IMR-90 (cell line): ENCODE data around the gene SNX33. TPM values are rescaled to one million over a fixed set of nuclear protein-coding genes. Genes with fewer than 3 reads are reported as not detected.

Source experiments
- ATAC-seq: fragments of 200-7000 bp; cut with Tn5 transposase; 2 replicates; pipeline ENCODE4 v1.9.1; 2020; ENCODE audit warnings: low read depth, mild to moderate bottlenecking, moderate library complexity
- BruUV-seq: library from RNA; stranded (reverse); fragments of 400-500 nt; replicated peaks from 2 replicates; lab custom pipeline; 2021; lab: Mats Ljungman, UMichigan
- CTCF ChIA-PET: fragments of 300-600 bp; formaldehyde crosslinking; extraction: SDS; loops from one replicate; lab custom pipeline; 2021; ENCODE audit warnings: antibody characterized with exemption; lab: Yijun Ruan, JAX
- POLR2A ChIA-PET: fragments of 300-600 bp; sonication (Branson Sonifier 250); formaldehyde crosslinking; loops from one replicate; lab custom pipeline; 2022; ENCODE audit warnings: antibody characterized with exemption; ENCODE audit not compliant: unreplicated experiment; lab: Charles Lee
- DNase-seq: peaks from one replicate; pipeline ENCODE4 v3.0.0; 2013
- H2AFZ ChIP-seq: replicated peaks from 2 replicates; pipeline ENCODE3; 2013; ENCODE audit warnings: low read length, mild to moderate bottlenecking; ENCODE audit not compliant: poor library complexity
- H2AK5ac ChIP-seq: 2 replicates; pipeline ENCODE4 v1.6.1; 2013; ENCODE audit warnings: low read depth, low read length, inconsistent platforms
- H2AK9ac ChIP-seq: replicated peaks from 2 replicates; pipeline ENCODE3; 2013; ENCODE audit warnings: mild to moderate bottlenecking, low read depth, low read length, moderate library complexity; ENCODE audit not compliant: poor library complexity
- H2BK120ac ChIP-seq: 2 replicates; pipeline ENCODE4 v1.6.1; 2013; ENCODE audit warnings: low read depth, low read length, inconsistent platforms
- H2BK15ac ChIP-seq: 3 replicates; pipeline ENCODE4 v1.6.1; 2013; ENCODE audit warnings: low read depth, low read length, inconsistent platforms
- H2BK20ac ChIP-seq: 2 replicates; pipeline ENCODE4 v1.6.1; 2013; ENCODE audit warnings: low read depth, mild to moderate bottlenecking, inconsistent platforms, low read length, moderate library complexity
- H2BK5ac ChIP-seq: 2 replicates; pipeline ENCODE4 v1.6.1; 2013; ENCODE audit warnings: mild to moderate bottlenecking, low read depth, low read length, inconsistent platforms; ENCODE audit not compliant: poor library complexity, severe bottlenecking
- H3K14ac ChIP-seq: replicated peaks from 2 replicates; pipeline ENCODE4 v1.6.1; 2013; ENCODE audit warnings: low read depth, low read length, inconsistent platforms
- H3K18ac ChIP-seq: 2 replicates; pipeline ENCODE4 v1.6.1; 2013; ENCODE audit warnings: low read depth, low read length, control low read depth
- H3K23ac ChIP-seq: 2 replicates; pipeline ENCODE4 v1.6.1; 2013; ENCODE audit warnings: low read depth, low read length, inconsistent platforms
- H3K27ac ChIP-seq: 2 replicates; pipeline ENCODE4 v1.5.1; 2013; ENCODE audit warnings: mild to moderate bottlenecking, control low read depth, low read length; ENCODE audit not compliant: insufficient read depth
- H3K27me3 ChIP-seq: 2 replicates; pipeline ENCODE4 v1.6.1; 2013; ENCODE audit warnings: low read length; ENCODE audit not compliant: control insufficient read depth, insufficient read depth
- H3K36me3 ChIP-seq: 2 replicates; pipeline ENCODE4 v1.6.1; 2013; ENCODE audit warnings: low read length, mixed read lengths; ENCODE audit not compliant: control insufficient read depth, insufficient read depth
- H3K4ac ChIP-seq: 2 replicates; pipeline ENCODE4 v1.6.1; 2013; ENCODE audit warnings: low read depth, low read length, inconsistent platforms
- H3K4me1 ChIP-seq: 2 replicates; pipeline ENCODE4 v1.6.1; 2013; ENCODE audit warnings: low read length, mixed read lengths; ENCODE audit not compliant: control insufficient read depth, insufficient read depth
- H3K4me2 ChIP-seq: 2 replicates; pipeline ENCODE4 v1.6.1; 2013; ENCODE audit warnings: low read depth, mild to moderate bottlenecking, control low read depth, low read length, moderate library complexity
- H3K4me3 ChIP-seq: 2 replicates; pipeline ENCODE4 v1.5.1; 2013; ENCODE audit warnings: low read depth, mild to moderate bottlenecking, control low read depth, low read length, moderate library complexity; ENCODE audit not compliant: insufficient read depth
- H3K56ac ChIP-seq: 2 replicates; pipeline ENCODE4 v1.6.1; 2013; ENCODE audit warnings: low read length, inconsistent platforms; ENCODE audit not compliant: insufficient read depth; ENCODE audit errors: extremely low read depth
- H3K79me1 ChIP-seq, 2 experiments: 2 replicates each; pipeline ENCODE4 v1.6.1; 2013; ENCODE audit warnings: low read length in 2 of 2, inconsistent platforms in 1 of 2, low read depth in 1 of 2
- H3K9ac ChIP-seq: 2 replicates; pipeline ENCODE4 v1.6.1; 2013; ENCODE audit warnings: low read depth, low read length, control low read depth
- H3K9me1 ChIP-seq: 2 replicates; pipeline ENCODE4 v1.6.1; 2013; ENCODE audit warnings: low read length, inconsistent platforms; ENCODE audit not compliant: insufficient read depth
- H3K9me3 ChIP-seq: 2 replicates; pipeline ENCODE4 v1.6.1; 2013; ENCODE audit warnings: low read length; ENCODE audit not compliant: control insufficient read depth, insufficient read depth
- H4K20me1 ChIP-seq: 2 replicates; pipeline ENCODE4 v1.6.1; 2013; ENCODE audit warnings: low read length, inconsistent platforms; ENCODE audit not compliant: insufficient read depth
- H4K5ac ChIP-seq: 2 replicates; pipeline ENCODE4 v1.6.1; 2013; ENCODE audit warnings: mild to moderate bottlenecking, low read depth, low read length, control low read depth
- H4K8ac ChIP-seq, 2 experiments: 2 replicates each; pipeline ENCODE4 v1.6.1; 2013; ENCODE audit warnings: low read depth in 2 of 2, low read length in 2 of 2, control low read depth in 1 of 2, inconsistent platforms in 1 of 2
- H4K91ac ChIP-seq: 2 replicates; pipeline ENCODE4 v1.6.1; 2013; ENCODE audit warnings: low read depth, low read length, inconsistent platforms; ENCODE audit not compliant: insufficient read depth
- CEBPB ChIP-seq: IDR thresholded peaks from 2 replicates; pipeline ENCODE4 v1.6.1; 2012; ENCODE audit warnings: low read depth, low read length, improper control_type of control experiment
- CHD1 ChIP-seq: IDR thresholded peaks from 2 replicates; pipeline ENCODE4 v1.6.1; 2012; ENCODE audit warnings: low read depth, low read length, improper control_type of control experiment
- CTCF ChIP-seq: conservative IDR thresholded peaks from 2 replicates; pipeline ENCODE4 v1.5.1; 2012; ENCODE audit warnings: mild to moderate bottlenecking, low read depth, low read length, improper control_type of control experiment
- ELK1 ChIP-seq: fragments of 150-350 bp; IDR thresholded peaks from 2 replicates; pipeline ENCODE4 v1.6.1; 2016; ENCODE audit warnings: low read depth, mild to moderate bottlenecking, low read length, moderate library complexity, borderline replicate concordance
- FOS ChIP-seq: fragments of 150-350 bp; IDR thresholded peaks from 2 replicates; pipeline ENCODE4 v1.6.1; 2016; ENCODE audit warnings: low read depth, low read length
- MAZ ChIP-seq: IDR thresholded peaks from 2 replicates; pipeline ENCODE4 v1.6.1; 2012; ENCODE audit warnings: low read depth, mild to moderate bottlenecking, low read length, improper control_type of control experiment, moderate library complexity, borderline replicate concordance
- MXI1 ChIP-seq: IDR thresholded peaks from 2 replicates; pipeline ENCODE4 v1.6.1; 2012; ENCODE audit warnings: low read depth, mild to moderate bottlenecking, low read length, moderate library complexity, borderline replicate concordance
- RAD21 ChIP-seq: IDR thresholded peaks from 2 replicates; pipeline ENCODE4 v1.6.1; 2012; ENCODE audit warnings: low read length, improper control_type of control experiment
- RCOR1 ChIP-seq: IDR thresholded peaks from 2 replicates; pipeline ENCODE4 v1.6.1; 2012; ENCODE audit warnings: mild to moderate bottlenecking, low read length, improper control_type of control experiment; ENCODE audit not compliant: insufficient replicate concordance
- RFX5 ChIP-seq: IDR thresholded peaks from 2 replicates; pipeline ENCODE4 v1.8.0; 2012; ENCODE audit warnings: low read depth, mild to moderate bottlenecking, low read length, moderate library complexity
- SMC3 ChIP-seq: fragments of 150-350 bp; IDR thresholded peaks from 2 replicates; pipeline ENCODE4 v1.6.1; 2016; ENCODE audit warnings: low read depth, mild to moderate bottlenecking, antibody characterized with exemption, low read length, moderate library complexity
- WGBS, 2 experiments: methylation state at CpG; one replicate each; pipeline versions ENCODE4 v1.1.5 to v1.1.7; 2013; ENCODE audit warnings: missing lambda C conversion rate in 2 of 2; ENCODE audit not compliant: insufficient read length in 1 of 2; ENCODE audit errors: extremely low coverage in 2 of 2; 5-methylcytosine and 5-hydroxymethylcytosine counted together
- dilution Hi-C: fragments of 300-500 bp; cut with HindIII; formaldehyde crosslinking; loops from one replicate; pipeline ENCODE4 v1.14.3; 2018; ENCODE audit warnings: low sequenced_read_pairs; ENCODE audit not compliant: unreplicated experiment
- in situ Hi-C: fragments of 300-500 bp; cut with MboI; formaldehyde crosslinking; loops from 3 replicates; pipeline ENCODE4 v1.14.3; 2019; ENCODE audit warnings: low sequenced_read_pairs, inconsistent platforms, mixed read lengths
- intact Hi-C: fragments of 100-400 bp; cut with micrococcal nuclease; formaldehyde crosslinking; loops from 2 replicates; pipeline ENCODE4 v1.10.0; 2022
- polyA plus RNA-seq, 3 experiments: library from polyadenylated mRNA; depleted of rRNA; stranded (reverse); fragments of >200 nt; gene quantifications; 2 replicates each; pipeline ENCODE4 v1.2.3, GENCODE V29; 2012; ENCODE audit warnings: low replicate concordance in 1 of 3
- total RNA-seq: library from RNA; depleted of rRNA; stranded (reverse); fragments of >200 nt; gene quantifications from 2 replicates; pipeline ENCODE4 v1.2.3, GENCODE V29; 2012

SNX33 gene
- total and polyA plus RNA-seq, 2 of the 4 experiments (the other 2 are of a cell fraction): 12.7 to 14.6 TPM

GRCh38 chr15:75669879-75670212 lies 22.1 kb downstream of the SNX33 start:
- CTCF ChIA-PET: no interaction called here

More at GRCh38 chr15:75669879-75670212, 22.1 kb downstream of the SNX33 start:
- TF ChIP-seq SMC3: no peak
- no peak for TF ChIP-seq RFX5
- TF ChIP-seq RAD21: no peak
- TF ChIP-seq CHD1: no peak
- TF ChIP-seq CTCF: no peak
- no peak for TF ChIP-seq FOS
- no peak for TF ChIP-seq CEBPB
- no peak for TF ChIP-seq MAZ
- TF ChIP-seq ELK1: no peak
- TF ChIP-seq MXI1: no peak
- TF ChIP-seq RCOR1: no peak
- no peak for DNase-seq
- Histone ChIP-seq H2AK5ac (peak overlapping the region; percentile 76), H3K4me1 (peaks cover 47% of the 10 kb centered on the region), H4K20me1 (peaks cover 21% of the 10 kb centered on the region), H3K9ac (no peak overlapping the region), H2BK120ac (peak overlapping the region; percentile 83; the same call in 1 of the 2 replicates), H2AFZ (no peak overlapping the region), H3K9me1 (peaks cover 50% of the 10 kb centered on the region), H3K23ac (no peak overlapping the region), H3K14ac (no peak overlapping the region; the same call in 1 of the 2 replicates), H4K5ac (no peak overlapping the region), H3K9me3 (no peaks in the 10 kb centered on the region), H4K91ac (peak overlapping the region; percentile 81), H4K8ac (peak overlapping the region in 1 of 2 experiments; percentile 42; a peak in 1 of 4 replicates), H2BK15ac (peak overlapping the region; percentile 92; the same call in 2 of the 3 replicates), H2BK20ac (no peak overlapping the region; the same call in 1 of the 2 replicates), H3K4me3 (no peak overlapping the region), H3K4ac (peak overlapping the region; percentile 93), H3K4me2 (no peak overlapping the region), H2BK5ac (peak overlapping the region; percentile 42), H3K36me3 (no peaks in the 10 kb centered on the region), H3K18ac (no peak overlapping the region), H2AK9ac (peak overlapping the region; percentile 44), H3K27me3 (no peaks in the 10 kb centered on the region), H3K79me1 (peaks cover 10 to 79% of the 10 kb centered on the region in 2 experiments; a peak in 3 of 4 replicates), H3K27ac (no peak overlapping the region; the same call in 1 of the 2 replicates), H3K56ac (no peak overlapping the region)
- in situ Hi-C loops: loop anchor here (10.0 kb wide), 1 partner anchor 55 kb away; a partner anchor contains a TSS
- BruUV-seq: no TSS peak
- ATAC-seq: no peak
- WGBS, 2 experiments: 58% methylated on average over 2 of the region's 6 CpGs; no CpG with 5 or more reads in 1 of the 2 experiments
- intact Hi-C loops: loop anchor here (5.0 to 10.0 kb wide), 2 partner anchors 45 to 93 kb away; partner anchors contain the start of genes PTPN9 and SNUPN
- dilution Hi-C loops: no loop called here
- POLR2A ChIA-PET: no interaction called here
